ENCODE measurements around the gene PPM1K.

PPM1K gene

GRCh38 chr4:88276952-88277710, 7.2 kb downstream of the PPM1K start:
- DNase-seq = no peak

GRCh38 chr4:88275949-88276515, 8.3 kb downstream of the PPM1K start:
- DNase-seq = no peak

GRCh38 chr4:88275516-88275915, 8.8 kb downstream of the PPM1K start:
- no peak for DNase-seq

- no peak for DNase-seq
Measured at GRCh38 chr4:88268913-88269312, 15.4 kb downstream of the PPM1K start.

- no peak for DNase-seq
Measured at GRCh38 chr4:88264336-88264735, 20.0 kb downstream of the PPM1K start.

- no peak for DNase-seq
Measured at GRCh38 chr4:88257726-88258125, 26.6 kb downstream of the PPM1K start.

GRCh38 chr4:88255111-88255510, 29.2 kb downstream of the PPM1K start:
- DNase-seq = no peak

- DNase-seq = no peak
Measured at GRCh38 chr4:88251924-88252323, 32.4 kb downstream of the PPM1K start.

GRCh38 chr4:88247148-88247547, 37.2 kb downstream of the PPM1K start:
- DNase-seq = no peak

GRCh38 chr4:88246600-88246999, 37.8 kb downstream of the PPM1K start:
- DNase-seq = no peak

GRCh38 chr4:88244816-88245579, 39.4 kb downstream of the PPM1K start:
- DNase-seq = no peak

- no peak for DNase-seq
Measured at GRCh38 chr4:88244056-88244455, 40.3 kb downstream of the PPM1K start.

- DNase-seq = no peak
Measured at GRCh38 chr4:88242144-88242543, 42.2 kb downstream of the PPM1K start.

- no peak for DNase-seq
Measured at GRCh38 chr4:88240297-88240714, 44.1 kb downstream of the PPM1K start.

- no peak for DNase-seq
Measured at GRCh38 chr4:88230969-88231771, 53.2 kb downstream of the PPM1K start.

GRCh38 chr4:88230461-88230891, 53.9 kb downstream of the PPM1K start:
- DNase-seq = no peak

- no peak for DNase-seq
Measured at GRCh38 chr4:88227734-88228133, 56.6 kb downstream of the PPM1K start.

GRCh38 chr4:88226143-88226542, 58.2 kb downstream of the PPM1K start:
- DNase-seq = no peak

GRCh38 chr4:88225232-88226105, 58.9 kb downstream of the PPM1K start:
- DNase-seq = no peak

- no peak for DNase-seq
Measured at GRCh38 chr4:88223516-88223915, 60.8 kb downstream of the PPM1K start.

GRCh38 chr4:88219099-88219498, 65.3 kb downstream of the PPM1K start:
- peak; percentile 30 for DNase-seq

GRCh38 chr4:88217169-88217568, 67.2 kb downstream of the PPM1K start:
- DNase-seq = no peak

Data from NCI-H1694 treated with DMSO at 0.1 percent for 48 hours (cell line).